HEK293 (cell line): ENCODE data around the gene INTS2.

Experiments
- AEBP2 ChIP-seq: fragments of 450-650 bp; formaldehyde crosslinking; IDR thresholded peaks from 2 replicates; pipeline ENCODE4 v1.5.1; 2016; ENCODE audit warnings: missing biosample characterization, missing genetic modification characterization, borderline replicate concordance
- ATF2 ChIP-seq: fragments of 450-650 bp; formaldehyde crosslinking; IDR thresholded peaks from 2 replicates; pipeline ENCODE4 v1.5.1; 2016; ENCODE audit warnings: missing biosample characterization, missing genetic modification characterization, low read depth
- EGR2 ChIP-seq: fragments of 450-650 bp; formaldehyde crosslinking; IDR thresholded peaks from 2 replicates; pipeline ENCODE4 v1.5.1; 2016; ENCODE audit warnings: low read depth, missing biosample characterization, missing genetic modification characterization
- HOXC10 ChIP-seq: sonication (generic); formaldehyde crosslinking; IDR thresholded peaks from 2 replicates; pipeline ENCODE4 v1.8.1; 2023; ENCODE audit warnings: mild to moderate bottlenecking, missing genetic modification reagents
- IKZF3 ChIP-seq: fragments of 450-650 bp; IDR thresholded peaks from 2 replicates; pipeline ENCODE4 v1.5.0; 2018; ENCODE audit warnings: missing biosample characterization, mild to moderate bottlenecking, missing genetic modification characterization, moderate library complexity
- KLF10 ChIP-seq: fragments of 450-650 bp; IDR thresholded peaks from 2 replicates; pipeline ENCODE4 v1.5.1; 2018; ENCODE audit warnings: missing biosample characterization, mild to moderate bottlenecking, missing genetic modification characterization
- PRDM1 ChIP-seq: fragments of 450-650 bp; formaldehyde crosslinking; IDR thresholded peaks from 2 replicates; pipeline ENCODE4; 2016; ENCODE audit warnings: missing biosample characterization, missing genetic modification characterization
- REPIN1 ChIP-seq: fragments of 450-650 bp; formaldehyde crosslinking; IDR thresholded peaks from 2 replicates; pipeline ENCODE4 v1.5.1; 2017; ENCODE audit warnings: missing biosample characterization, missing genetic modification characterization, low read depth
- WT1 ChIP-seq: fragments of 450-650 bp; formaldehyde crosslinking; IDR thresholded peaks from 2 replicates; pipeline ENCODE4 v1.5.1; 2016; ENCODE audit warnings: missing biosample characterization, missing genetic modification characterization
- ZBTB7A ChIP-seq: fragments of 450-650 bp; formaldehyde crosslinking; IDR thresholded peaks from 2 replicates; pipeline ENCODE4 v1.5.1; 2016; ENCODE audit warnings: low read depth, missing biosample characterization, missing genetic modification characterization
- ZFP3 ChIP-seq: fragments of 450-650 bp; formaldehyde crosslinking; IDR thresholded peaks from 2 replicates; pipeline ENCODE4 v1.5.1; 2016; ENCODE audit warnings: low read depth, missing biosample characterization, missing genetic modification characterization
- ZNF10 ChIP-seq: fragments of 450-650 bp; formaldehyde crosslinking; IDR thresholded peaks from 2 replicates; pipeline ENCODE4 v1.5.1; 2017; ENCODE audit warnings: missing biosample characterization, missing genetic modification characterization
- ZNF19 ChIP-seq: fragments of 450-650 bp; formaldehyde crosslinking; IDR thresholded peaks from 2 replicates; pipeline ENCODE4; 2016; ENCODE audit warnings: missing biosample characterization, missing genetic modification characterization, low read depth
- ZNF202 ChIP-seq: fragments of 450-650 bp; formaldehyde crosslinking; IDR thresholded peaks from 2 replicates; pipeline ENCODE4 v1.5.1; 2016; ENCODE audit warnings: missing biosample characterization, missing genetic modification characterization, borderline replicate concordance
- ZNF211 ChIP-seq: fragments of 450-650 bp; formaldehyde crosslinking; IDR thresholded peaks from 2 replicates; pipeline ENCODE4 v1.5.1; 2016; ENCODE audit warnings: low read depth, missing biosample characterization, missing genetic modification characterization
- ZNF214 ChIP-seq: fragments of 450-650 bp; formaldehyde crosslinking; IDR thresholded peaks from 2 replicates; pipeline ENCODE4 v1.5.1; 2017; ENCODE audit warnings: missing biosample characterization, mild to moderate bottlenecking, missing genetic modification characterization, borderline replicate concordance
- ZNF302 ChIP-seq: fragments of 450-650 bp; formaldehyde crosslinking; IDR thresholded peaks from 2 replicates; pipeline ENCODE4 v1.5.1; 2016; ENCODE audit warnings: missing biosample characterization, missing genetic modification characterization, low read depth
- ZNF311 ChIP-seq: fragments of 450-650 bp; formaldehyde crosslinking; IDR thresholded peaks from 2 replicates; pipeline ENCODE4 v1.5.1; 2017; ENCODE audit warnings: missing biosample characterization, missing genetic modification characterization, borderline replicate concordance
- ZNF324 ChIP-seq: fragments of 450-650 bp; formaldehyde crosslinking; IDR thresholded peaks from 2 replicates; pipeline ENCODE4 v1.5.1; 2016; ENCODE audit warnings: missing biosample characterization, missing genetic modification characterization
- ZNF335 ChIP-seq: fragments of 450-650 bp; formaldehyde crosslinking; conservative IDR thresholded peaks from 2 replicates; pipeline ENCODE4 v1.5.1; 2016; ENCODE audit warnings: missing biosample characterization, missing genetic modification characterization
- ZNF350 ChIP-seq: fragments of 450-650 bp; formaldehyde crosslinking; IDR thresholded peaks from 2 replicates; pipeline ENCODE4 v1.5.0; 2017; ENCODE audit warnings: missing biosample characterization, mild to moderate bottlenecking, missing genetic modification characterization
- ZNF394 ChIP-seq: fragments of 450-650 bp; formaldehyde crosslinking; IDR thresholded peaks from 2 replicates; pipeline ENCODE4 v1.5.1; 2016; ENCODE audit warnings: missing biosample characterization, missing genetic modification characterization, mild to moderate bottlenecking, moderate library complexity, borderline replicate concordance
- ZNF48 ChIP-seq: fragments of 450-650 bp; formaldehyde crosslinking; IDR thresholded peaks from 2 replicates; pipeline ENCODE4 v1.5.1; 2016; ENCODE audit warnings: missing biosample characterization, missing genetic modification characterization
- ZNF521 ChIP-seq: fragments of 450-650 bp; formaldehyde crosslinking; IDR thresholded peaks from 2 replicates; pipeline ENCODE4 v1.5.1; 2017; ENCODE audit warnings: missing biosample characterization, mild to moderate bottlenecking, missing genetic modification characterization
- ZNF544 ChIP-seq: fragments of 450-650 bp; formaldehyde crosslinking; IDR thresholded peaks from 2 replicates; pipeline ENCODE4 v1.5.0; 2017; ENCODE audit warnings: missing biosample characterization, missing genetic modification characterization
- ZNF658 ChIP-seq: fragments of 450-650 bp; formaldehyde crosslinking; IDR thresholded peaks from 2 replicates; pipeline ENCODE4; 2016; ENCODE audit warnings: missing biosample characterization, missing genetic modification characterization
- ZNF747 ChIP-seq: fragments of 450-650 bp; formaldehyde crosslinking; IDR thresholded peaks from 2 replicates; pipeline ENCODE4 v1.5.1; 2016; ENCODE audit warnings: missing biosample characterization, missing genetic modification characterization
- ZNF843 ChIP-seq: fragments of 450-650 bp; formaldehyde crosslinking; IDR thresholded peaks from 2 replicates; pipeline ENCODE4 v1.5.1; 2016; ENCODE audit warnings: missing biosample characterization, missing genetic modification characterization
- ZSCAN23 ChIP-seq: fragments of 450-650 bp; formaldehyde crosslinking; IDR thresholded peaks from 2 replicates; pipeline ENCODE4 v1.5.1; 2016; ENCODE audit warnings: missing biosample characterization, missing genetic modification characterization
- TF ChIP-seq, protein P1 (sequence below): fragments of 450-650 bp; formaldehyde crosslinking; IDR thresholded peaks from 2 replicates; pipeline ENCODE4 v1.5.0; 2017; ENCODE audit warnings: missing biosample characterization, missing genetic modification characterization, borderline replicate concordance
- TF ChIP-seq, protein P2 (sequence below): fragments of 450-650 bp; formaldehyde crosslinking; IDR thresholded peaks from 2 replicates; pipeline ENCODE4 v1.5.1; 2016; ENCODE audit warnings: missing biosample characterization, missing genetic modification characterization

INTS2 gene

GRCh38 chr17:61862975-61863800 lies 64.6 kb downstream of the INTS2 start, which contains the start of gene BRIP1 (continued):
- no peak for TF ChIP-seq ZNF48
- TF ChIP-seq, protein P1, sequence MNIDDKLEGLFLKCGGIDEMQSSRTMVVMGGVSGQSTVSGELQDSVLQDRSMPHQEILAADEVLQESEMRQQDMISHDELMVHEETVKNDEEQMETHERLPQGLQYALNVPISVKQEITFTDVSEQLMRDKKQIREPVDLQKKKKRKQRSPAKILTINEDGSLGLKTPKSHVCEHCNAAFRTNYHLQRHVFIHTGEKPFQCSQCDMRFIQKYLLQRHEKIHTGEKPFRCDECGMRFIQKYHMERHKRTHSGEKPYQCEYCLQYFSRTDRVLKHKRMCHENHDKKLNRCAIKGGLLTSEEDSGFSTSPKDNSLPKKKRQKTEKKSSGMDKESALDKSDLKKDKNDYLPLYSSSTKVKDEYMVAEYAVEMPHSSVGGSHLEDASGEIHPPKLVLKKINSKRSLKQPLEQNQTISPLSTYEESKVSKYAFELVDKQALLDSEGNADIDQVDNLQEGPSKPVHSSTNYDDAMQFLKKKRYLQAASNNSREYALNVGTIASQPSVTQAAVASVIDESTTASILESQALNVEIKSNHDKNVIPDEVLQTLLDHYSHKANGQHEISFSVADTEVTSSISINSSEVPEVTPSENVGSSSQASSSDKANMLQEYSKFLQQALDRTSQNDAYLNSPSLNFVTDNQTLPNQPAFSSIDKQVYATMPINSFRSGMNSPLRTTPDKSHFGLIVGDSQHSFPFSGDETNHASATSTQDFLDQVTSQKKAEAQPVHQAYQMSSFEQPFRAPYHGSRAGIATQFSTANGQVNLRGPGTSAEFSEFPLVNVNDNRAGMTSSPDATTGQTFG (tag by site-specific recombination), result no peak
- TF ChIP-seq KLF10, result peak; percentile 65; the same call in 1 of the 2 replicates
- peak; percentile 52; the same call in 1 of the 2 replicates for TF ChIP-seq REPIN1
- peak; percentile 78 for TF ChIP-seq PRDM1
- TF ChIP-seq AEBP2 (tag by site-specific recombination), result no peak
- TF ChIP-seq ZBTB7A, result peak; percentile 60; the same call in 1 of the 2 replicates
- no peak for TF ChIP-seq ZNF19
- TF ChIP-seq IKZF3 (tag by site-specific recombination), result no peak
- no peak for TF ChIP-seq ZFP3 (tag by site-specific recombination)
- TF ChIP-seq ZNF521 (tag by site-specific recombination), result no peak
- TF ChIP-seq ZNF302 (tag by site-specific recombination), result no peak
- TF ChIP-seq ZNF544 (tag by site-specific recombination), result no peak
- peak; percentile 87 for TF ChIP-seq ZNF324
- TF ChIP-seq ZNF214 (tag by site-specific recombination), result no peak
- no peak for TF ChIP-seq ZNF658 (tag by site-specific recombination)
- TF ChIP-seq ZNF747, result no peak
- TF ChIP-seq ZNF311 (tag by site-specific recombination), result no peak
- no peak; the same call in 1 of the 2 replicates for TF ChIP-seq ZNF394
- peak; percentile 49; the same call in 1 of the 2 replicates for TF ChIP-seq ZNF843 (tag by site-specific recombination)
- TF ChIP-seq WT1, result no peak; the same call in 1 of the 2 replicates
- TF ChIP-seq, protein P2, sequence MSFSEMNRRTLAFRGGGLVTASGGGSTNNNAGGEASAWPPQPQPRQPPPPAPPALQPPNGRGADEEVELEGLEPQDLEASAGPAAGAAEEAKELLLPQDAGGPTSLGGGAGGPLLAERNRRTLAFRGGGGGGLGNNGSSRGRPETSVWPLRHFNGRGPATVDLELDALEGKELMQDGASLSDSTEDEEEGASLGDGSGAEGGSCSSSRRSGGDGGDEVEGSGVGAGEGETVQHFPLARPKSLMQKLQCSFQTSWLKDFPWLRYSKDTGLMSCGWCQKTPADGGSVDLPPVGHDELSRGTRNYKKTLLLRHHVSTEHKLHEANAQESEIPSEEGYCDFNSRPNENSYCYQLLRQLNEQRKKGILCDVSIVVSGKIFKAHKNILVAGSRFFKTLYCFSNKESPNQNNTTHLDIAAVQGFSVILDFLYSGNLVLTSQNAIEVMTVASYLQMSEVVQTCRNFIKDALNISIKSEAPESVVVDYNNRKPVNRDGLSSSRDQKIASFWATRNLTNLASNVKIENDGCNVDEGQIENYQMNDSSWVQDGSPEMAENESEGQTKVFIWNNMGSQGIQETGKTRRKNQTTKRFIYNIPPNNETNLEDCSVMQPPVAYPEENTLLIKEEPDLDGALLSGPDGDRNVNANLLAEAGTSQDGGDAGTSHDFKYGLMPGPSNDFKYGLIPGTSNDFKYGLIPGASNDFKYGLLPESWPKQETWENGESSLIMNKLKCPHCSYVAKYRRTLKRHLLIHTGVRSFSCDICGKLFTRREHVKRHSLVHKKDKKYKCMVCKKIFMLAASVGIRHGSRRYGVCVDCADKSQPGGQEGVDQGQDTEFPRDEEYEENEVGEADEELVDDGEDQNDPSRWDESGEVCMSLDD (tag by site-specific recombination), result 0 out of 2 replicates have a peak, but pooled peaks have one; percentile 64
- peak; percentile 99 for TF ChIP-seq ZNF335
- TF ChIP-seq EGR2 (tag by site-specific recombination), result peak; percentile 78
- TF ChIP-seq ATF2 (tag by site-specific recombination), result no peak
- TF ChIP-seq ZNF202 (tag by site-specific recombination), result no peak
- TF ChIP-seq ZSCAN23 (tag by site-specific recombination), result no peak
- no peak for TF ChIP-seq ZNF10
- TF ChIP-seq HOXC10 (CRISPR knock-in tag), result no peak
- no peak for TF ChIP-seq ZNF211 (tag by site-specific recombination)
- TF ChIP-seq ZNF350, result no peak
